ENCODE measurements around the gene ALAS1.

- no peak for TF ChIP-seq POLR2AphosphoS5 (IDR thresholded peaks at IDR 0.05; ENCODE audit: low read depth, low read length)
- TF ChIP-seq POLR2A (IDR thresholded peaks at IDR 0.05; ENCODE audit: low read depth, low read length) = no peak
These were observed 17.4 kb downstream of the ALAS1 start for GRCh38 chr3:52215351-52215750.
